HG02571 (cell line): Measurements from ENCODE around the gene INTS15.

ENCODE experiments used
- ATAC-seq: cut with Tn5 transposase; IDR thresholded peaks from one replicate; pipeline ENCODE4 v1.9.1; 2021; ENCODE audit warnings: mild to moderate bottlenecking, moderate library complexity; ENCODE audit not compliant: unreplicated experiment

The INTS15 gene

DNA sequence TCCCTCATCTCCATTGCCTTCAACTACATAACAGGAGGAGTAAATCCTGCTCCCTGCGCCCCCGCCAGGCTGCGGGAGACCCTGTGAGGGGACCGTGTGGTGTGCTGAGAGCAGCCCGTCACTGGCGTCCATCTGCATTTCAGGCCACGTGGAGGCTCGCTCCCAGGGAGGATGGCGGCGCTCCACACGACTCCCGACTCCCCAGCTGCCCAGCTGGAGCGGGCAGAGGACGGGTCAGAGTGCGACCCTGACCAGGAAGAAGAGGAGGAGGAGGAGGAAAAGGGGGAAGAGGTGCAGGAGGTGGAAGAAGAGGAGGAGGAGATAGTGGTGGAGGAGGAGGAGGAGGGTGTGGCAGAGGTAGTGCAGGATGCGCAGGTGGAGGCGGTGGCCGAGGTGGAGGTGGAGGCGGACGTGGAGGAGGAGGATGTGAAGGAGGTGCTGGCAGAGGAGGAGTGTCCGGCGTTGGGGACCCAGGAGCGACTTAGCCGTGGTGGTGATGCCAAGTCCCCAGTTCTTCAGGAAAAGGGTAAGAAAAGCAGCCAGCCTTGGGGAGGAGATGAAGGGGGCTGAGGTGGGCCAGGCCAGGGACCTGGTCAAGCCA lies 52.5 kb downstream of the INTS15 start:
- ATAC-seq = no peak

GRCh38 chr7:6642861-6643640 lies 53.2 kb downstream of the INTS15 start:
- ATAC-seq = no peak

GRCh38 chr7:6643915-6644625 lies 54.2 kb downstream of the INTS15 start:
- ATAC-seq = no peak

DNA sequence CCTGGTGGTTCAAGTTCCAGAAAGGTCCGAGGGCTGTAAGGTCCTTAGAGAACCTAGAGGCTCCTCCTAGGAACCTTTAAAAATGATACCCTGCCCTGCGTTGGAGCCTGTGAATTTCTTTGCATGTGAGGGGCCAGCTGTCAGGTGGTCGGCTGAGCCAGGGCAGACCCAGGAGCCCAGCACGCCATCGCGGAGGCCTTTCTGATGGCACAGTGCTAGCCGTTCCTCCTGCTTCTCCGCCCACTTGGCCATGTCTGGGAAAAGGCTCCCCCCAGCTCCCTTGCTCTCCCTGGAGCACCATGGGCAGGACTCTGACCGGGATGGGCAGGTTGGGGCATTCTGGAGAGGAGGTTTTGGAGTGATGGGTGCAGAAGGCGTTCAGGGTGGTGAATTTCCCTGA lies 54.9 kb downstream of the INTS15 start:
- ATAC-seq = no peak

DNA sequence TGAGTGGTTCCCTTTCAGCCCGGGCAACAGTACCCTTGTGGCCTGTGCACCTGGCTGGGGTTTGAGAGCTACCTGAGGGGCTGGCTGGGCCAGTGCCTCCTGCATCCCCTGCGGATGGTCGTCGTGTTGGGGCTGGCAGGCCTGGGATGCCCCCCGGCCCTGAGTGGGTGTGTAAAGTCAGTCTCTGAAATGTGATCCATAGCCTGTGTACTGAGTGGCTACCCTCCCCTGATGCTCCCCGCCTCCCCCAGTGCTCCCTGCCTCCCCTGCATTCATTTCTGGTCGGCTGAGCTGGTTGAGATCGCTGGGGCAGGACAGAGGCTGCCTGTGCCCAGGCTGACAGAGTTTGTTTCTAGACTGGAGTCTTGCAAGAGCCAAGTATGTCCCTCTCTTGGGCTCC lies 56.6 kb downstream of the INTS15 start:
- no peak for ATAC-seq

GRCh38 chr7:6647080-6647479 lies 57.3 kb downstream of the INTS15 start:
- ATAC-seq = no peak

DNA sequence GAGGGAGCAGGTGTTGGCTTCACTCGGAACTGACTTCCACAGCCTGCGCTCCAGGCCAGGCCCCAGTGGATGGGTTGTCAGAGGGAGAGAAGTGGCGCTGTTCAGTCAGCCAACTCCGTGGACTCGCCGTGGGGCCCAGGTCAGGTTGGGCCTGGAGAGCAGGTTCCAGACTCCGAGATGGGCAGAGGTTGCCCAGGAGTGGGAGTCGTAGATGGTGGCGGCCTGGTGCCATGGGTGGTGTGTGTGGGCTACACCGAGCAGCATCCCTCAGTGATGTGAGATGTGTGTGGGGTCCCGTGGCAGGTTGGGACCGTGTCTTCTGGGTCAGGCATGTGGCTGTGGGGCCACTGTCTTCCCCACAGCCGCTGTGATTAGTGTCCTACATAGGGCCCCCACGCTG lies 57.7 kb downstream of the INTS15 start:
- ATAC-seq = no peak

DNA sequence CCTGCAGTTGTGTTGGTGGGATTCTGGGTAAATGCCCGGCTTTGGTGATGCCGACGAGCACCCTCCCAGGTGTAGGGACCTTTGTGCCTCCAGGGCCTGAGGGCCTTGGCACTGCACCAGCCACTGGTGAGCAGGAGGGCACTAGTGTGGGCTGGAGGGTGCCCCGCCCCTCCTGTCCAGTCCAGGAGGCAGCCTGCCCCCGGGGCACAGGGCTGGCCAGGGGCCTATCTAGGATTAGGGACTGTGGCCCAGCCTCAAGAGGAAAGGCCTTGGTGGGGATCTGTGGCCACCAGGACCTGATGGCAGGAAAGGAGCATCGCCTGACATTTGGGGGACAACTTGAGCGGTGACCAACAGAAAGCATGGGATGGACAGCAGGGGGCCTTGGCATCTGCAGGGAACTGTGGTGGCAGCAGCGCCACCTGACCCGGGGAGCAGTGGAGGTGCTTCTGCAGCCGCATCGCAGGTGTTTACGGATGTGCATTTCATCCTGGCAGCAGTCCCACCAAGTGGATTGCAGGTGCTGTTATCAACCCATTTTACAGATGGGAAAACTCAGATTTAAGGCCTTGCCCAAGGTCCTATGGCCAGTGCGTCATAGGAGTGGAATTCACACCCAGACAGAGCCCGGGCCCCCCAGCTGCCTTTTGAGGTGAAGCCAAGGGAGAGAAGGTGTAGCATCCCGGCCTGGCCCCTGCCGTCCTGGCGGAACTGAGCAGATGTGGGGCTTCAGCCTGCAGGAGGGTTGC lies 58.4 kb downstream of the INTS15 start:
- ATAC-seq = no peak

GRCh38 chr7:6648815-6649104 lies 58.9 kb downstream of the INTS15 start:
- no peak for ATAC-seq

- ATAC-seq = no peak
Observed at GRCh38 chr7:6649241-6649961, 59.6 kb downstream of the INTS15 start.

DNA sequence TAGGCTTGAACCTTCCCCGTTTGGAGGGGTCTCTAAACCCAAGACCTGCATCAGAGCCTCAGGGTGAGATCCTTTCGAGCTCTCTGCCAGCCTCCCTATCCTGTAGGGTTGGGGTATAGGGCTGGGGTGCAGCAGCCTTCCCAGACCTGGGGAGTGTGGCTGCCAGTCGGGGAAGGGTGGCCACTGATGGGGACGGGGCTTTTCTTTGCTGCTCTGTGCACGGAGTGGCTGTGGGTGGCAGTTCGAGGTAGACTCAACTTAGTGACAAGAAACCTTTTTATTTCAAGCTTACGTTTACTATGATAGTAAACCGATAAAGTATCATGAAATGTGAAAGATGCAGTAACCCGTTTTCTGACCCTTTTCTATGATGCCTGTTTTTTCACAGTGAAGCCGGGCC lies 60.3 kb downstream of the INTS15 start:
- ATAC-seq = no peak

DNA sequence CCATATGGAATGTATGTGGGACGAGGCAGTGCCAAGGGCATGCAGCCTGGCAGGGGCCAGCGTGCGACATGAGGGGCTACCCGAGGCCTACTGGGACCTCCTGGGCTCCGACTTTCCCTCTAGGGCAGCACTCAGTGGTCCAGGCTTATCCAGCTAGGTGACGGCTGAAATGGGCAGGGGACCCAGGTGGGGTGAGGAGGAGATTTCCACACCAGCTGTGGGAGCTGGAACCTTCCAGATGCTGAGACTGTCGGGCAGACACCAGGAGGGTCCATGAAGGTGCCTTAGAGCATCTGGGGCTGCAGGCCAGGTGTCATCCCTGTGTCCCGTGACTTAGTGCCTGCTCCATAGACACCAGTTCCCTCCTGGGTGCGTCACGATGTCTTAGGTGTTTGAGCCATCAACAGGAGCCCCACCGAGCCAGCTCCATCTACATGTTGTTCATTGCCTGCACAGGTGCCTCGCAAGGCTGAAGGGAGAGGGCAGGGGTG lies 60.7 kb downstream of the INTS15 start:
- no peak for ATAC-seq

DNA sequence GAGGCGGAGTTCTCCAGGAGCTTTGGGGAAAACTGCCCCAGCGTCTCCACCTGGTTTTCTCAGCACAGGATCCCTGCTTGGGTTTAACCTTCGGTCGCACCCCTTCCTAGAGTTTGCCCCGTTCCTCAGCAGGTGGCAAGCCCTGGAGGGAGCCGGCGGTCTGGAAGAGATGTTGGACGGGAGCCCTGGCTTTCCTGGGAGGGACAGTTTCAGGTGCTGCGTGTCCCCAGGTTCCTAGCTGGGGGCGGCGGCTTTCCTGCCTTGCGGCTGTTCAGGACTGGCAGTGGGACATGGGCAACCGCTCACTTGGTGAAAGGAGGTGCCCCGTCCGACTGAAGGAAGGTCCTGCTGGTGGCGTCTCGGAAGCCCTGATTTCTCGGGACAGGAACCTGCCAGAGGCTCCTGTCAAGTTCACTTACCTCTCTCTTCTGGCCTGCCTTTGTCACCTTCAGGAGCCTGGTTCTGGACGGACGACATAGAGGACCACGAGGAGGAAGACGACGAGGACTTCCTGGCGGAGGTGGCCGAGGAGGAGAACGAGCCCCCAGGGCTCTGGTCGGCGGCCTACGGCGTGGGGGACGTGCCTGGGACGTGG lies 62.1 kb downstream of the INTS15 start:
- ATAC-seq = no peak

GRCh38 chr7:6652446-6653011 lies 62.7 kb downstream of the INTS15 start:
- ATAC-seq = no peak

- no peak for ATAC-seq
Observed at GRCh38 chr7:6653071-6654003, 63.5 kb downstream of the INTS15 start.

- no peak for ATAC-seq
Observed at GRCh38 chr7:6654113-6654841, 64.5 kb downstream of the INTS15 start.

DNA sequence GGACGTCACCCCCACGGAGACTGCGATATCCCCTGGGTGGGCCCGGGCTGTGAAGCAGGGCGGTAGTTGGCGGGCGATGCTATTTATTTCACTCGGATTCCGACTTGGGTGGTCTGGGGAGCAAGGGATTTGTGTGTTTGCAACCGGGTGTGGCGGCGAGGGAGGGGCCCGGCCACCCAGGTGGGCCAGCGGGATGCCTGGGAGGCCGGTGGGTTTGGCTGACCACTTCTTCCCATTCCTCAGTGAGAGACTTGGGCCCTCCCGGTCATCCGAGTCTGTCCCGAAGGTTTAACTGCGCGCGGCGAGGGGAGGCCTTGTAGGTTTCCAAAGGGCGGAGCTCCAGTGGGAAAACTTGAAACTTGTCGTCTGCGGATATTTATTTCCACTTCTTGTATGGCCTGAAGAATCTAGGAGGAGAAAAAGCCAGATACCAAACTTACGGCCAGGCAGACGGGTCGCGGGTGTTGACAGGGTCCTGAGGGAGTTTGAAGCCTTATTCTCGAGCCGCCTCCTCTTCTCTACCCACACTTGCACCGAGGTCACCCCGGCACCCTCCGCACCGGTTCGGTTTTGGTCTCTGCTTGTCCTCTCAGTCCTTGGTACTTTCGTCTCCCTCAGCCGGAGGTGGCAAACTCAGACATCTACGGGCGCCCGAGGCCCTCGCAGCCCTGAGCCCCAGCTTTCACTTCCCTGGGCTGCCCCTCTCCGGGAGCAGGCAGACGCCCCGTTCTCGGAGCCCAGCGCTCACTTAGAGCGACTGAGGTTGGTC lies 65.2 kb downstream of the INTS15 start:
- no peak for ATAC-seq
